AG04450 (cell line): Measurements from ENCODE around the gene FADD. TPM values are rescaled to one million over a fixed set of nuclear protein-coding genes. Genes with fewer than 3 reads are reported as not detected.
A peak's percentile ranks its signal among the peaks of the same experiment; 100 is the strongest.

Source experiments
- CTCF ChIA-PET: fragments of 300-600, 350-600 bp; formaldehyde crosslinking; extraction: SDS; loops from one replicate; lab custom pipeline; 2022; ENCODE audit warnings: antibody characterized with exemption, inconsistent platforms; lab: Charles Lee
- POLR2A ChIA-PET: fragments of 350-600 bp; formaldehyde crosslinking; extraction: SDS; loops from one replicate; lab custom pipeline; 2021; ENCODE audit warnings: antibody characterized with exemption, inconsistent platforms; lab: Yijun Ruan, JAX
- DNase-seq: peaks from one replicate; pipeline ENCODE4 v3.0.0-alpha.2; 2011; ENCODE audit warnings: low read depth, low spot score
- H3K27ac ChIP-seq: one replicate; pipeline ENCODE4 v1.5.1; 2012; ENCODE audit warnings: low read depth, low read length, control low read depth
- H3K27me3 ChIP-seq: one replicate; pipeline ENCODE4 v1.6.0; 2012; ENCODE audit warnings: low read length; ENCODE audit not compliant: control insufficient read depth, insufficient read depth
- H3K4me3 ChIP-seq: 2 replicates; pipeline ENCODE4 v1.5.1; 2011; ENCODE audit warnings: mild to moderate bottlenecking, low read depth, low read length, control low read depth
- H3K9me3 ChIP-seq: 2 replicates; pipeline ENCODE4 v1.5.1; 2012; ENCODE audit warnings: low read length; ENCODE audit not compliant: control insufficient read depth, insufficient read depth
- polyA plus RNA-seq: library from polyadenylated mRNA; depleted of rRNA; stranded (reverse); fragments of >200 nt; gene quantifications from 2 replicates; pipeline ENCODE4 v1.2.3, GENCODE V29; 2011
- TF ChIP-seq, protein P1 (sequence below): IDR thresholded peaks from 2 replicates; pipeline ENCODE4 v1.5.1; 2011; ENCODE audit warnings: low read depth, low read length, control low read depth, inconsistent platforms

FADD gene
- polyA plus RNA-seq, 1 experiment: 29.3 TPM

GRCh38 chr11:70176940-70177689, 26.0 kb upstream of the FADD start:
- DNase-seq: no peak

DNA sequence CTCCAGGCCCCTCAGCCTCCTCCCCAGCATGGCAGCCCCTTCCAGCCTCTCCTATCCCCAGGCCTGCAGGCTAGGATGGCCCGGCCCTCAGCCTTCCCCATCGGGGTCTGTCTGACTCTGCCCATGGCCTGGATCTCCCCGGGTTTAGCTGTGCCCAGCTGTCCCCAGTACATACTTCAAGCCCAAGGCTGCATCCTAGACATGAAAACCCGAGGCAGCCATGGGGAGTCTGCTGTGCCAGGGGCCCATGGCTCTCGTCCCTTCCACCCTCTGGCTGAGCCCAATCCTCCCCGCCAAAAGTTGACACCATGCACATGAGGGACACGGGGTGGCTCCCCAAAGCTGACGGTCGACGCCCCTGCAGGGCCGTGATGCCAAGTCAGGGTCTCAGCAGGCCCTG, 22.2 kb upstream of the FADD start:
- DNase-seq: no peak
- TF ChIP-seq, protein P1, sequence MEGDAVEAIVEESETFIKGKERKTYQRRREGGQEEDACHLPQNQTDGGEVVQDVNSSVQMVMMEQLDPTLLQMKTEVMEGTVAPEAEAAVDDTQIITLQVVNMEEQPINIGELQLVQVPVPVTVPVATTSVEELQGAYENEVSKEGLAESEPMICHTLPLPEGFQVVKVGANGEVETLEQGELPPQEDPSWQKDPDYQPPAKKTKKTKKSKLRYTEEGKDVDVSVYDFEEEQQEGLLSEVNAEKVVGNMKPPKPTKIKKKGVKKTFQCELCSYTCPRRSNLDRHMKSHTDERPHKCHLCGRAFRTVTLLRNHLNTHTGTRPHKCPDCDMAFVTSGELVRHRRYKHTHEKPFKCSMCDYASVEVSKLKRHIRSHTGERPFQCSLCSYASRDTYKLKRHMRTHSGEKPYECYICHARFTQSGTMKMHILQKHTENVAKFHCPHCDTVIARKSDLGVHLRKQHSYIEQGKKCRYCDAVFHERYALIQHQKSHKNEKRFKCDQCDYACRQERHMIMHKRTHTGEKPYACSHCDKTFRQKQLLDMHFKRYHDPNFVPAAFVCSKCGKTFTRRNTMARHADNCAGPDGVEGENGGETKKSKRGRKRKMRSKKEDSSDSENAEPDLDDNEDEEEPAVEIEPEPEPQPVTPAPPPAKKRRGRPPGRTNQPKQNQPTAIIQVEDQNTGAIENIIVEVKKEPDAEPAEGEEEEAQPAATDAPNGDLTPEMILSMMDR: no peak
- ChIA-PET POLR2A (no interaction called here), CTCF (no interaction called here)
- Histone ChIP-seq H3K4me3 (no peak overlapping the region), H3K9me3 (no peaks in the 10 kb centered on the region; the same call in 1 of the 2 replicates), H3K27me3 (peaks cover 2% of the 10 kb centered on the region), H3K27ac (no peak overlapping the region)

More at GRCh38 chr11:70176940-70177689, 26.0 kb upstream of the FADD start:
- no peaks in the 10 kb centered on the region; the same call in 1 of the 2 replicates for H3K9me3 ChIP-seq
- no peak overlapping the region for H3K4me3 ChIP-seq
- ChIA-PET CTCF (interaction anchor here (0.7 kb wide), 1 partner anchor 60 kb away, joined by 6 read pairs; no protein-coding TSS in a partner anchor), POLR2A (no interaction called here)
- TF ChIP-seq, protein P1: peak; percentile 52
- H3K27me3 ChIP-seq: no peaks in the 10 kb centered on the region
- H3K27ac ChIP-seq: no peak overlapping the region

GRCh38 chr11:70182266-70182665, 20.8 kb upstream of the FADD start:
- H3K27me3 ChIP-seq: peaks cover 2% of the 10 kb centered on the region
- ChIA-PET CTCF (interaction anchor here (0.7 kb wide), 1 partner anchor 9 kb away, joined by 3 read pairs; no protein-coding TSS in a partner anchor), POLR2A (no interaction called here)
- DNase-seq: no peak
- H3K27ac ChIP-seq: no peak overlapping the region
- no peak overlapping the region for H3K4me3 ChIP-seq
- TF ChIP-seq, protein P1: no peak
- H3K9me3 ChIP-seq: no peaks in the 10 kb centered on the region; the same call in 1 of the 2 replicates

DNA sequence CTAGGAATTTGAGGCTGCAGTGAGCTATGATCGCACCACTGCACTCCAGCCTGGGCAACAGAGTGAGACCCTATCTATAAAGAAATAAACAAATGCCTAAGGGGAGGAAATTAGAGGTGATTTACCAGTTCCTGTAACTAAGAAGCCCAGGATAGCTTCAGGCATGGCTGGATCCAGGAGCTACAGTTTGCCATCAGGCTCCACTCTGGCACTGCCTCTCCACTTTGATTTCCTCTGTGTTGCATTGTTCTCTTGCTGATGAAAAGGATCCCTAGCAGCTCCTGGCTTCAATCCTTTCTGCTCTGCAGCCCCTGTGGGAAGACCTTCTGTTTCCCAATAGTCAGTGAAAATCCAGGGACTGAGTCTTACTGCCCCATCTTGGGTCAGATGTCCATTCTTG, 20.1 kb upstream of the FADD start:
- no peak for DNase-seq
- TF ChIP-seq, protein P1: no peak
- no peak overlapping the region for H3K4me3 ChIP-seq
- POLR2A ChIA-PET: no interaction called here
- CTCF ChIA-PET: interaction anchor here (0.7 to 1.6 kb wide), 3 partner anchors 9 to 273 kb away, joined by 3 to 5 read pairs (median 5); no protein-coding TSS in a partner anchor
- no peaks in the 10 kb centered on the region; the same call in 1 of the 2 replicates for H3K9me3 ChIP-seq
- H3K27me3 ChIP-seq: peaks cover 6% of the 10 kb centered on the region
- no peak overlapping the region for H3K27ac ChIP-seq
